Breast epithelium (tissue), 4 donors: ENCODE measurements around the gene VPS9D1. TPM values are rescaled to one million over a fixed set of nuclear protein-coding genes. Genes with fewer than 3 reads are reported as not detected.
"Not testable (repeated sequence)": the region's sequence is repeated elsewhere in the genome, so short reads cannot be mapped to it uniquely, and the experiment has no call there.

Experiments
- DNase-seq, 2 donors: peaks; one replicate each; pipeline ENCODE4 v3.0.0-alpha.2; 2019; ENCODE audit warnings: low spot score in 2 of 2
- H3K27ac ChIP-seq, 2 donors: fragments of 200-600 bp; sonication (generic) in 1 of 2; one replicate each; pipeline ENCODE4 v1.5.1; 2016 to 2019; ENCODE audit warnings: mild to moderate bottlenecking in 1 of 2
- H3K27me3 ChIP-seq, 2 donors: fragments of 200-600 bp; sonication (generic) in 1 of 2; one replicate each; pipeline versions ENCODE4 v1.5.1 to v1.6.0; 2017 to 2019; ENCODE audit warnings: control low read depth in 1 of 2, mild to moderate bottlenecking in 1 of 2
- H3K36me3 ChIP-seq: fragments of 200-600 bp; one replicate; pipeline ENCODE4 v1.5.1; 2019
- H3K4me1 ChIP-seq, 2 donors: fragments of 200-600 bp; sonication (generic); one replicate each; pipeline ENCODE4 v1.5.1; 2016 to 2019; ENCODE audit warnings: control low read depth in 1 of 2
- H3K4me3 ChIP-seq, 3 donors: fragments of 200-600 bp; sonication (generic); 1 replicate in 2 of 3; 2 replicates in 1 of 3; pipeline ENCODE4 v1.5.1; 2016 to 2019; ENCODE audit warnings: mild to moderate bottlenecking in 3 of 3, moderate library complexity in 2 of 3
- H3K9me3 ChIP-seq, 2 donors: fragments of 200-600 bp; sonication (generic) in 1 of 2; one replicate each; pipeline ENCODE4 v1.5.1; 2016 to 2019; ENCODE audit warnings: control low read depth in 1 of 2
- POLR2A ChIP-seq: fragments of 450-650 bp; IDR thresholded peaks from one replicate; pipeline ENCODE4 v1.6.1; 2016; ENCODE audit warnings: antibody characterized with exemption, mild to moderate bottlenecking, moderate library complexity
- POLR2AphosphoS5 ChIP-seq, 3 donors: sonication (generic); formaldehyde crosslinking; IDR thresholded peaks; one replicate each; pipeline ENCODE4 v1.6.1; 2017; ENCODE audit warnings: antibody characterized with exemption in 3 of 3
- intact Hi-C: fragments of 100-400 bp; cut with DNase I; formaldehyde crosslinking; loops from one replicate; pipeline ENCODE4 v1.15.1; 2023; ENCODE audit warnings: low total_unique reads
- total RNA-seq, 3 donors: library from RNA; depleted of rRNA; stranded (reverse); fragments of >200 nt; gene quantifications; one replicate each; pipeline ENCODE4 v1.1.0, GENCODE V29; 2016
- TF ChIP-seq, protein P1 (sequence below), 3 donors: fragments of 450-650 bp; IDR thresholded peaks; one replicate each; pipeline ENCODE4 v1.5.1; 2016 to 2017; ENCODE audit warnings: antibody characterized with exemption in 3 of 3, mild to moderate bottlenecking in 3 of 3, moderate library complexity in 3 of 3

Gene VPS9D1
- total RNA-seq, 3 donors from 2014 or later = 4.8 to 6.6 (median 5.4) TPM

GRCh38 chr16:89690392-89690901 lies 30.3 kb downstream of the VPS9D1 start:
- H3K27ac ChIP-seq = no peak overlapping the region
- no peak for DNase-seq
- H3K4me1 ChIP-seq = peaks cover 7% of the 10 kb centered on the region in 2 donors
- intact Hi-C loops = no loop called here
- TF ChIP-seq, protein P1, sequence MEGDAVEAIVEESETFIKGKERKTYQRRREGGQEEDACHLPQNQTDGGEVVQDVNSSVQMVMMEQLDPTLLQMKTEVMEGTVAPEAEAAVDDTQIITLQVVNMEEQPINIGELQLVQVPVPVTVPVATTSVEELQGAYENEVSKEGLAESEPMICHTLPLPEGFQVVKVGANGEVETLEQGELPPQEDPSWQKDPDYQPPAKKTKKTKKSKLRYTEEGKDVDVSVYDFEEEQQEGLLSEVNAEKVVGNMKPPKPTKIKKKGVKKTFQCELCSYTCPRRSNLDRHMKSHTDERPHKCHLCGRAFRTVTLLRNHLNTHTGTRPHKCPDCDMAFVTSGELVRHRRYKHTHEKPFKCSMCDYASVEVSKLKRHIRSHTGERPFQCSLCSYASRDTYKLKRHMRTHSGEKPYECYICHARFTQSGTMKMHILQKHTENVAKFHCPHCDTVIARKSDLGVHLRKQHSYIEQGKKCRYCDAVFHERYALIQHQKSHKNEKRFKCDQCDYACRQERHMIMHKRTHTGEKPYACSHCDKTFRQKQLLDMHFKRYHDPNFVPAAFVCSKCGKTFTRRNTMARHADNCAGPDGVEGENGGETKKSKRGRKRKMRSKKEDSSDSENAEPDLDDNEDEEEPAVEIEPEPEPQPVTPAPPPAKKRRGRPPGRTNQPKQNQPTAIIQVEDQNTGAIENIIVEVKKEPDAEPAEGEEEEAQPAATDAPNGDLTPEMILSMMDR (IDR thresholded peaks at IDR 0.05) = no peak
- TF ChIP-seq POLR2A (no peak), POLR2AphosphoS5 (IDR thresholded peaks at IDR 0.05) (no peak)
- no peaks in the 10 kb centered on the region for H3K9me3 ChIP-seq
- H3K4me3 ChIP-seq = no peak overlapping the region
- no peaks in the 10 kb centered on the region for H3K36me3 ChIP-seq
- no peaks in the 10 kb centered on the region for H3K27me3 ChIP-seq

DNA sequence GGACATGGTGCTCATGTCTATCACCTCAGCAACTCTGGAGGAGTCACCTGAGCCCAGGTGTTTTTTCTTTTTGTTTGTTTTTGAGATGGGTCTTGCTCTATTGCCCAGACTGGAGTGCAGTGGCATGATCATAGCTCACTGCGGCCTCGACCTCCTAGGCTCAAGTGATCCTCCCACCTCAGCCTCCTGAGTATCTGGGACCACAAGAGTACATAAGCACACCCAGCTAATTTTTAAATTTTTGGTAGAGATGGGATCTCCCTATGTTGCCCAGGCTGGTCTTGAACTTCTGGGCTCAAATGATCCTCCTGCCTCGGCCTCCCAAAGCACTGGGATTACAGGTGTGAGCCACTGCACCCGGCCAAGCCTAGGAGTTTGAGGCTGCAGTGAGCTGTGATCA lies 31.1 kb downstream of the VPS9D1 start:
- H3K36me3 ChIP-seq, H3K27me3 ChIP-seq, H3K9me3 ChIP-seq, H3K27ac ChIP-seq, intact Hi-C loops, H3K4me3 ChIP-seq, H3K4me1 ChIP-seq, DNase-seq: not testable (repeated sequence)

DNA sequence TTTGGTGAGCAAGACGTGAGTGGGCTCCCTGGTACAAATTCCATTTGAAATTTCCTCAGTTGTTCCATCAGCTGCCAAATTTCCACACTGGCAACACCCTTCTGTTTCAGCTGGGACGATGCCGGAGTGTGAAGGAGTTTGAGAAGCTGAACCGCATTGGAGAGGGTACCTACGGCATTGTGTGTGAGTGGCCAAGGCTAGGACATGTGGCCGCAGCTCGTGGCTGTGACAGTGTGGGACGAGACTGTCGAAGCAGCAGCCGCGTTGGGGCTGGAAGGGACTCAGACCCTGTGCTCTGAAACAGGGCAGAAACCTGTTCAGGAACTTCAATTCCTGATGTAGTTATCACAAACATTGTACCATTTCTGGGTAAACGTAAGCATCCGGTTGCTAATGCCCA lies 31.6 kb downstream of the VPS9D1 start:
- H3K36me3 ChIP-seq = no peaks in the 10 kb centered on the region
- DNase-seq = no peak
- H3K27ac ChIP-seq = no peak overlapping the region
- no peaks in the 10 kb centered on the region for H3K27me3 ChIP-seq
- intact Hi-C loops = no loop called here
- H3K4me1 ChIP-seq = peaks cover 7% of the 10 kb centered on the region in 2 donors
- no peaks in the 10 kb centered on the region for H3K9me3 ChIP-seq
- H3K4me3 ChIP-seq = no peak overlapping the region
- TF ChIP-seq POLR2AphosphoS5 (IDR thresholded peaks at IDR 0.05) (no peak), POLR2A (no peak)
- TF ChIP-seq, protein P1 (IDR thresholded peaks at IDR 0.05) = no peak

GRCh38 chr16:89688395-89688794 lies 32.3 kb downstream of the VPS9D1 start:
- Histone ChIP-seq H3K9me3 (no peaks in the 10 kb centered on the region), H3K4me3 (no peak overlapping the region), H3K4me1 (peaks cover 7% of the 10 kb centered on the region in 2 donors), H3K36me3 (no peaks in the 10 kb centered on the region), H3K27ac (no peak overlapping the region), H3K27me3 (no peaks in the 10 kb centered on the region)
- no peak for TF ChIP-seq POLR2A
- TF ChIP-seq, protein P1 (IDR thresholded peaks at IDR 0.05) = no peak
- no peak for TF ChIP-seq POLR2AphosphoS5 (IDR thresholded peaks at IDR 0.05)
- no peak for DNase-seq
- intact Hi-C loops = no loop called here

- DNase-seq = no peak
- Histone ChIP-seq H3K27me3 (no peaks in the 10 kb centered on the region), H3K4me1 (peaks cover 7% of the 10 kb centered on the region in 2 donors), H3K9me3 (no peaks in the 10 kb centered on the region), H3K27ac (peak overlapping the region; percentile 77 to 93), H3K4me3 (peak overlapping the region; percentile 76 to 87 (median 77)), H3K36me3 (no peaks in the 10 kb centered on the region)
- TF ChIP-seq, protein P1 (IDR thresholded peaks at IDR 0.05) = no peak
- TF ChIP-seq POLR2A = no peak
- no peak for TF ChIP-seq POLR2AphosphoS5 (IDR thresholded peaks at IDR 0.05)
- intact Hi-C loops = no loop called here
Measured at GRCh38 chr16:89687092-89687940, 33.4 kb downstream of the VPS9D1 start.
